ENCODE measurements around the gene GTF2A1. TPM values are rescaled to one million over a fixed set of nuclear protein-coding genes. Genes with fewer than 3 reads are reported as not detected.

GTF2A1 gene
- total RNA-seq, 1 experiment from 2014 or later, result 24.4 TPM

- Histone ChIP-seq H3K9ac (ENCODE audit: low read length) (no peak overlapping the region), H3K79me2 (ENCODE audit: low read length) (no peaks in the 10 kb centered on the region), H3K27me3 (ENCODE audit: low read length) (no peaks in the 10 kb centered on the region), H3K9me2 (replicated peaks; ENCODE audit: low read length) (no peaks in the 10 kb centered on the region), H3K27ac (ENCODE audit: low read length) (no peak overlapping the region), H4K20me1 (ENCODE audit: low read length) (no peaks in the 10 kb centered on the region), H3K9me3 (ENCODE audit: low read length) (no peaks in the 10 kb centered on the region), H2AFZ (ENCODE audit: low read length) (no peak overlapping the region), H3K4me1 (ENCODE audit: insufficient read depth, low read length) (no peaks in the 10 kb centered on the region), H3K4me3 (ENCODE audit: low read length) (no peak overlapping the region), H3F3A (ENCODE audit: low read length, unreplicated experiment) (no peaks in the 10 kb centered on the region), H3K4me2 (ENCODE audit: low read length) (no peak overlapping the region), H3K36me3 (ENCODE audit: low read depth, low read length) (no peaks in the 10 kb centered on the region)
- POLR2A ChIA-PET (ENCODE audit: unreplicated experiment), result no interaction called here
- CTCF ChIA-PET, result no interaction called here
- intact Hi-C loops (cut with micrococcal nuclease), result no loop called here
- no peak for ATAC-seq
- TF ChIP-seq EZH2phosphoT487 (IDR thresholded peaks at IDR 0.05; ENCODE audit: borderline replicate concordance, low read length) (no peak), CTCF (conservative IDR thresholded peaks at IDR 0.05; ENCODE audit: low read depth, low read length) (no peak), EZH2 (IDR thresholded peaks at IDR 0.05; ENCODE audit: low read length, unreplicated experiment) (no peak)
- no peak for DNase-seq
- no TSS peak for BruUV-seq (replicated peaks)
These were observed 75.7 kb downstream of the GTF2A1 start for GRCh38 chr14:81144824-81145603.

- CTCF ChIA-PET, result no interaction called here
- intact Hi-C loops (cut with micrococcal nuclease), result no loop called here
- H3K27me3 ChIP-seq (ENCODE audit: low read length), result no peaks in the 10 kb centered on the region
- H3K4me3 ChIP-seq (ENCODE audit: low read length), result no peak overlapping the region
- POLR2A ChIA-PET (ENCODE audit: unreplicated experiment), result no interaction called here
- H2AFZ ChIP-seq (ENCODE audit: low read length), result no peak overlapping the region
- no TSS peak for BruUV-seq (replicated peaks)
- H4K20me1 ChIP-seq (ENCODE audit: low read length), result no peaks in the 10 kb centered on the region
- no peaks in the 10 kb centered on the region for H3K9me2 ChIP-seq (replicated peaks; ENCODE audit: low read length)
- H3K79me2 ChIP-seq (ENCODE audit: low read length), result no peaks in the 10 kb centered on the region
- TF ChIP-seq EZH2phosphoT487 (IDR thresholded peaks at IDR 0.05; ENCODE audit: borderline replicate concordance, low read length), result no peak
- H3K4me1 ChIP-seq (ENCODE audit: insufficient read depth, low read length), result no peaks in the 10 kb centered on the region
- no peaks in the 10 kb centered on the region for H3F3A ChIP-seq (ENCODE audit: low read length, unreplicated experiment)
- H3K27ac ChIP-seq (ENCODE audit: low read length), result no peak overlapping the region
- no peak overlapping the region for H3K9ac ChIP-seq (ENCODE audit: low read length)
- no peak for ATAC-seq
- no peak for DNase-seq
- no peaks in the 10 kb centered on the region for H3K36me3 ChIP-seq (ENCODE audit: low read depth, low read length)
- H3K9me3 ChIP-seq (ENCODE audit: low read length), result no peaks in the 10 kb centered on the region
- H3K4me2 ChIP-seq (ENCODE audit: low read length), result no peak overlapping the region
These were observed 77.0 kb downstream of the GTF2A1 start for GRCh38 chr14:81143793-81144192.

GRCh38 chr14:81141426-81141825 is 79.3 kb downstream of the GTF2A1 start:
- no peaks in the 10 kb centered on the region for H3F3A ChIP-seq (ENCODE audit: low read length, unreplicated experiment)

More at GRCh38 chr14:81141426-81141825, 79.3 kb downstream of the GTF2A1 start:
- H3K4me2 ChIP-seq (ENCODE audit: low read length), result no peak overlapping the region
- H3K27ac ChIP-seq (ENCODE audit: low read length), result no peak overlapping the region
- ChIA-PET POLR2A (ENCODE audit: unreplicated experiment) (no interaction called here), CTCF (no interaction called here)
- no peak for DNase-seq
- H3K79me2 ChIP-seq (ENCODE audit: low read length), result no peaks in the 10 kb centered on the region
- no TSS peak for BruUV-seq (replicated peaks)
- H3K9me2 ChIP-seq (replicated peaks; ENCODE audit: low read length), result no peaks in the 10 kb centered on the region
- no peaks in the 10 kb centered on the region for H4K20me1 ChIP-seq (ENCODE audit: low read length)
- H2AFZ ChIP-seq (ENCODE audit: low read length), result no peak overlapping the region
- no peaks in the 10 kb centered on the region for H3K9me3 ChIP-seq (ENCODE audit: low read length)
- no peak overlapping the region for H3K4me3 ChIP-seq (ENCODE audit: low read length)
- no peak for ATAC-seq
- no peaks in the 10 kb centered on the region for H3K27me3 ChIP-seq (ENCODE audit: low read length)
- TF ChIP-seq CTCF (conservative IDR thresholded peaks at IDR 0.05; ENCODE audit: low read depth, low read length) (no peak), EZH2 (IDR thresholded peaks at IDR 0.05; ENCODE audit: low read length, unreplicated experiment) (no peak), EZH2phosphoT487 (IDR thresholded peaks at IDR 0.05; ENCODE audit: borderline replicate concordance, low read length) (no peak)
- no peaks in the 10 kb centered on the region for H3K4me1 ChIP-seq (ENCODE audit: insufficient read depth, low read length)
- intact Hi-C loops (cut with micrococcal nuclease), result no loop called here
- no peaks in the 10 kb centered on the region for H3K36me3 ChIP-seq (ENCODE audit: low read depth, low read length)
- no peak overlapping the region for H3K9ac ChIP-seq (ENCODE audit: low read length)
